ENCODE results near the gene ITGAE.

The ITGAE gene

GRCh38 chr17:3750296-3750695, 50.7 kb downstream of the ITGAE start:
- no peaks in the 10 kb centered on the region for H3K27me3 ChIP-seq (replicated peaks)
- no peak for TF ChIP-seq CTCF (IDR thresholded peaks at IDR 0.05; ENCODE audit: low read depth, low read length, missing control alignments)
- in situ Hi-C loops (cut with HindIII; ENCODE audit: low pct_ligation_motif_present, low sequenced_read_pairs) = no loop called here
- H3K27ac ChIP-seq = no peak overlapping the region
- no peak overlapping the region for H3K4me3 ChIP-seq (ENCODE audit: low read depth, low read length)
- no peaks in the 10 kb centered on the region for H3K36me3 ChIP-seq (replicated peaks)
- no peak for DNase-seq

GRCh38 chr17:3748576-3748975, 52.4 kb downstream of the ITGAE start:
- in situ Hi-C loops (cut with HindIII; ENCODE audit: low pct_ligation_motif_present, low sequenced_read_pairs) = no loop called here
- H3K4me3 ChIP-seq (ENCODE audit: low read depth, low read length) = no peak overlapping the region
- no peak for DNase-seq
- no peak overlapping the region for H3K27ac ChIP-seq
- TF ChIP-seq CTCF (IDR thresholded peaks at IDR 0.05; ENCODE audit: low read depth, low read length, missing control alignments) = no peak
- H3K36me3 ChIP-seq (replicated peaks) = no peaks in the 10 kb centered on the region
- no peaks in the 10 kb centered on the region for H3K27me3 ChIP-seq (replicated peaks)

- no peak overlapping the region for H3K4me3 ChIP-seq (ENCODE audit: low read depth, low read length)
- no peak for DNase-seq
- no peak overlapping the region for H3K27ac ChIP-seq
- in situ Hi-C loops (cut with HindIII; ENCODE audit: low pct_ligation_motif_present, low sequenced_read_pairs) = no loop called here
- no peaks in the 10 kb centered on the region for H3K27me3 ChIP-seq (replicated peaks)
- no peaks in the 10 kb centered on the region for H3K36me3 ChIP-seq (replicated peaks)
- no peak for TF ChIP-seq CTCF (IDR thresholded peaks at IDR 0.05; ENCODE audit: low read depth, low read length, missing control alignments)
These were observed 53.2 kb downstream of the ITGAE start for GRCh38 chr17:3747805-3748204.

GRCh38 chr17:3745071-3745470, 55.9 kb downstream of the ITGAE start:
- no peaks in the 10 kb centered on the region for H3K27me3 ChIP-seq (replicated peaks)
- no peak overlapping the region for H3K4me3 ChIP-seq (ENCODE audit: low read depth, low read length)
- no peak for DNase-seq
- no peak overlapping the region for H3K27ac ChIP-seq
- H3K36me3 ChIP-seq (replicated peaks) = no peaks in the 10 kb centered on the region
- TF ChIP-seq CTCF (IDR thresholded peaks at IDR 0.05; ENCODE audit: low read depth, low read length, missing control alignments) = no peak
- in situ Hi-C loops (cut with HindIII; ENCODE audit: low pct_ligation_motif_present, low sequenced_read_pairs) = no loop called here

GRCh38 chr17:3744014-3744413, 57.0 kb downstream of the ITGAE start:
- no peak for DNase-seq
- Histone ChIP-seq H3K4me3 (ENCODE audit: low read depth, low read length) (no peak overlapping the region), H3K36me3 (replicated peaks) (no peaks in the 10 kb centered on the region), H3K27me3 (replicated peaks) (no peaks in the 10 kb centered on the region), H3K27ac (no peak overlapping the region)
- TF ChIP-seq CTCF (IDR thresholded peaks at IDR 0.05; ENCODE audit: low read depth, low read length, missing control alignments) = no peak
- in situ Hi-C loops (cut with HindIII; ENCODE audit: low pct_ligation_motif_present, low sequenced_read_pairs) = no loop called here

GRCh38 chr17:3740611-3741073, 60.3 kb downstream of the ITGAE start:
- H3K36me3 ChIP-seq (replicated peaks) = no peaks in the 10 kb centered on the region
- H3K27ac ChIP-seq = no peak overlapping the region
- H3K4me3 ChIP-seq (ENCODE audit: low read depth, low read length) = no peak overlapping the region
- TF ChIP-seq CTCF (IDR thresholded peaks at IDR 0.05; ENCODE audit: low read depth, low read length, missing control alignments) = no peak
- H3K27me3 ChIP-seq (replicated peaks) = no peaks in the 10 kb centered on the region
- DNase-seq = no peak
- in situ Hi-C loops (cut with HindIII; ENCODE audit: low pct_ligation_motif_present, low sequenced_read_pairs) = no loop called here
